GM21619 (cell line): ENCODE results near the gene MON2.
A peak's percentile ranks its signal among the peaks of the same experiment; 100 is the strongest.
"Not testable (repeated sequence)": the region's sequence is repeated elsewhere in the genome, so short reads cannot be mapped to it uniquely, and the experiment has no call there.

Experiments
- ATAC-seq: cut with Tn5 transposase; IDR thresholded peaks from one replicate; pipeline ENCODE4 v1.9.1; 2021; ENCODE audit not compliant: unreplicated experiment

MON2 gene

GRCh38 chr12:62469704-62470103, 3.1 kb downstream of the MON2 start:
- no peak for ATAC-seq

GRCh38 chr12:62471734-62472133, 5.1 kb downstream of the MON2 start:
- ATAC-seq: no peak

DNA sequence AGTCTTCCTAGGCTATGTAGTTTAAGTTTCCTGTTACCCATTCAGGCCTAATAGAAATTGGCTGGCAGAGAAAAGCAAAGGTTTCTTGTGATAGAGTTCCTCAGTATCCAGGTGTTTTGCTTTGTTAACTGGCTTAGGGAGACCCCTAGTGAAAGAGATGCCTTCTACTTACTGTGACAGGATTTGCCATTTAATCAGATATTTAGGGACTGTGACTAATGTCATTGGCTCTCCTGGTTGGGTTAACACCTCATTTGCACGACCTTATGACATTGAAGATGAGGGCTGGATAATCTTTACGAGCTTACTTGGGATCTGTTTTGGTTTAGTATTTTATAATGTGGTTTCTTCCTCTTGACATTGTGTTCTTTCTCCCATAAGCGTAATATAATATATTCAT, 5.8 kb downstream of the MON2 start:
- no peak for ATAC-seq

GRCh38 chr12:62481843-62482540, 15.4 kb downstream of the MON2 start:
- ATAC-seq: no peak

GRCh38 chr12:62482769-62483168, 16.1 kb downstream of the MON2 start:
- ATAC-seq: no peak

DNA sequence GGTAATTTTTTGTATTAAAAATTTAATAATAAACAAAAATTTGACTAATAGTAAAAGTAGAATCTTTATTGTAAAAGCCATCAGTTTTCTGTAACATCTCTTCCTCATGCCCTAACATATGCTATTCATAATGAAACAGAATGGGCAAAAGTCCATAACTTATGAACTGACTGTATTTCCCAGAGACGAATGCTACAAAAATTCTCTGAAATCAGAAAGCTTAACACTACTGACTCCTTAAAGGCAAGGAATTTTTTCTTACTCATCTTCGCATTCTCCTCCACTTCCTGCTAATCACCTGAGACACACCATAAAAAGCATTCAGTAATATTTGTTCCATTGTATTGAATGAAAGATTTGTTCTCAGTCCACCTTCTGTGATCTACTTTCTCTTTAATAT, 17.6 kb downstream of the MON2 start:
- no peak for ATAC-seq

DNA sequence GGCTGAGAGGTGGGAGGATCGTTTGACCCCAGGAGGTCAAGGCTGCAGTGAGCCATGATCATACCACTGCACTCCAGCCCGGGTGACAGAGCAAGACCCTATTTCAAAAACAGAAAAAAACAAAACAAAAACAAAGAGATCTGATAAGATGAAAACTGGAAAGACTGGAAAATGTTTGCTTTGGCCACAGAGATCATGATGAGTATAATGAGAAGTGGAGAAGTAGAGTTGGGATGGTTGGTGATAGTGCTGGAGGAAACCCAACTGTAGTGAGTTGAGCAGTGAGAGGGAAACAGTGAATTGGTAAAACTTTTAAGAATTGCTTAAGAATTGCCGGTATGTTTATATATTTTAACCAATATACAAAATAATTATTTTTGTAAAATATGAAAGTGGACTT, 39.2 kb downstream of the MON2 start:
- no peak for ATAC-seq

- ATAC-seq: no peak
These were observed 46.3 kb downstream of the MON2 start for GRCh38 chr12:62512901-62513300.

DNA sequence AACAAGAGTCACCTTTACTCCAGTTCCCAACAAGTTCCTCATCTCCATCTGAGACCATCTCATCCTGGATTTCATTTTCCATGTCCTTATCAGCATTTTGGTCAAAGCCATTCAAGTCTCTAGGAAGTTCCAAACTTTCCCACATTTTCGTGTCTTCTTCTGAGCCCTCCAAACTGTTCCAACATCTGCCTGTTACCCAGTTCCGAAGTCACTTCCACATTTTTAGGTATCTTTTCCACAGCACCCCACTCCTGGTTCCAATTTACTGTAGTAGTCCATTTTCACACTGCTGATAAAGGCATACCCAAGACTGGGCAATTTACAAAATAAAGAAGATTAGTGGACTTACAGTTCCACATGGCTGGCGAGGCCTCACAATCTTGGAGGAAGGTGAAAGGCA, 47.5 kb downstream of the MON2 start:
- not testable (repeated sequence) for ATAC-seq

DNA sequence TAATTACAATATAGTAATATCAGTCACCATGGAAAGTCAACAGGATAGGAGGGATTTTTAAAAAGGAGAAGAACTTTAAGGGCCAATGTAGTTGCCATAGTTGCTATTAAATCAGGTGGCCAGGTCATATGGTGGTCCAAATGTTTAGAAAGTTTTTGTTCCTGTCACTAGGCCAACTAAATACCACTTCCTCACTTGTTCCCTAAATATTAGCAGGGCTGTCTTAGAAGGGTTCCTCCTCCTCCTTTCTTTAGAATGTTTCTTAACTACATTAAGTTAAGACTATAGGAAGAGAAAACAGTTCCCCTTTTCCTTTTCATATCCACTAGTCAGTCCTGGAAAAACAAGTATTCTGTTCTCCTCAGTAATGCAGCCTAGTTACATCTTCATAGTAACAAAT, 50.3 kb downstream of the MON2 start:
- no peak for ATAC-seq

- no peak for ATAC-seq
These were observed 51.3 kb downstream of the MON2 start for GRCh38 chr12:62517887-62518286.

- no peak for ATAC-seq
These were observed 52.4 kb downstream of the MON2 start for GRCh38 chr12:62519043-62519442.

GRCh38 chr12:62520361-62520760, 53.7 kb downstream of the MON2 start:
- ATAC-seq: no peak

GRCh38 chr12:62522984-62523383, 56.4 kb downstream of the MON2 start:
- no peak for ATAC-seq

DNA sequence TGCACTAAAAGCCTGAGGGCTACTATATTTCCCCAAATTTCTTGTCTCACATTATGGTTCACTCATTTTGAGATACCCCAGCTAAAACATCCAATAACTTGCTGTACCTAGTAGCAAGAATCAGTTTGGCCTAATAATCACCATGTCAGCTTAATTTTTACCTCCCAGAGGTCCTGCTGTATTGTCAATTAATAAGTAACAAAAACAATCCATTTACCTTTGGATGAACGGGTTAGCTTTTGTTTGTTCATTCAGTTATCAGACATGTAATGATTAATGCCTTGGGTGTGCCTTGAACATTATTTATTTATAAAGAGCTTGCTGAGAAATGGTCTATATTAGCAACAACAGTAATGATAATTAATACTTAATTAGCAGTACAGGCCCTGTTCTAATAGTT, 57.0 kb downstream of the MON2 start:
- ATAC-seq: no peak

GRCh38 chr12:62525271-62525670, 58.6 kb downstream of the MON2 start:
- no peak for ATAC-seq

GRCh38 chr12:62530596-62530995, 64.0 kb downstream of the MON2 start:
- ATAC-seq: no peak

DNA sequence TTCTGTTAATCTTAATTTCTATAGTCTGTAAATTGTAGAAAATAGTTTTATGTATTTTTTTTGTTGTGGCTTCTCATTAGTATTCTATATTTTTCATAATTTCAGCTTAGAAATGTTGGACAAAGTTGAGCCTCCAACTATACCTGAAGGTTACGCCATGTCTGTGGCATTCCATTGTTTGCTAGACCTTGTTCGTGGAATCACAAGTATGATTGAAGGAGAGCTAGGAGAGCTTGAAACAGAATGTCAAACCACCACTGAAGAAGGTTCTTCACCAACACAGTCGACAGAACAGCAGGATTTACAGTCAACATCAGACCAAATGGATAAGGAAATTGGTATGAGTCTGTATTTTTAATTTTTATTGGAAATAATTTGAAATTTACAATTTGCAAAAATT, 65.7 kb downstream of the MON2 start:
- ATAC-seq: no peak

GRCh38 chr12:62533087-62533754, 66.6 kb downstream of the MON2 start:
- ATAC-seq: peak; percentile 47

DNA sequence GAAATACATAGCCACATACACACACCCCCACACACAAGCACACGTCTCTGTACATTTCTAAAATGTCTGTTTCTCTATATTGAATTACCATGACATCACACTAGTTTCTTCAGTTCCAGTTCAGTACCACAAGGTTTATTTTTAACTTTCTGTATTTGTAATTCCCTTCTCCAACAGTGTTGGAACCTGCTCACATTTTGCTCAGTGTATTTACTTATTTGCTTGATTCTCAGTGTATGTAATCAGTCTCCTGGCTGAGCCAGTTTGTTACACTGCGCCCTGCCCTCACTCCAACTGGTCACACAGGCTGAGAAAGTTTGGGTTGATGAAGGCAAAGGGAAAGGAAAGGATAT, 67.1 kb downstream of the MON2 start:
- ATAC-seq: peak; percentile 71

DNA sequence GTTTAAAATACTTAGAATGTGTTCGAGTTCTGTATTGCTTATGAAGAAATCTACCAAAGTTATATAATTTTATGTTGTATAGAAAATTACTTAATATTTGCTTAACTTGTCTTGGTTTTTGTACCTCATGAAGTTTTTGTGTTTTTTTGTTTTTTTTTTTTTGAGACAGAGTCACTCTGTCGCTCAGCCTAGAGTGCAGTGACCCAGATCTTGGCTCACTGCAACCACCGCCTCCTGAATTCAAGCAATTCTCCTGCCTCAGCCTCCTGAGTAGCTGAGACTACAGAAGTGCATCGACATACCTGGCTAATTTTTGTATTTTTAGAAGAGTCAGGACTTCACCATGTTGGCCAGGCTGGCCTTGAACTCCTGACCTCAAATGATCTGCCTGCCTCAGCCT, 69.9 kb downstream of the MON2 start:
- ATAC-seq: no peak

GRCh38 chr12:62537551-62537950, 70.9 kb downstream of the MON2 start:
- no peak for ATAC-seq

DNA sequence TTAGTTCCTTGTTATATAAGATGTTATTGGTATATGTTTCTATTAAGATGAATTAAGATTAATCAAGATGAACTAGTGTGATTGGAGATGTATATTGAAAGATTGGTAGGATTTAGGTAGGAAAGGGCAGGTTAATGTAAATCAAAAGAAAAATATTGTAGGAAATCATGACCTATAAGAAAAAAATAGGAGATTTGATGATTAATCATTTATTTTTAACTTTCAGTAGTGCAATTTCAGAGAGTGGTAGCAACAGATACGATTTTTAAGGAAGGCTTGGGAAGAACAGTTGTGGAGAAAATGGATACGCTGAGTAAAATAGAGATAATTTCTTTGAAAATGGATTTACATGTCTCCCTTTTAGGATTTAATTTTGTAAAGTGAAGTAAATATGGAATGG, 73.7 kb downstream of the MON2 start:
- no peak for ATAC-seq
